Measurements from ENCODE around the gene CHID1.

GRCh38 chr11:934527-934926 lies 23.9 kb upstream of the CHID1 start:
- TF ChIP-seq CTCF (IDR thresholded peaks at IDR 0.05) (no peak), POLR2A (IDR thresholded peaks at IDR 0.05) (no peak)

Measured in body of pancreas (tissue), 4 donors.